ENCODE results near the gene GJA1. TPM values are rescaled to one million over a fixed set of nuclear protein-coding genes. Genes with fewer than 3 reads are reported as not detected.

Gene GJA1
- total RNA-seq, 2 experiments from 2014 or later = 0.09 TPM; not detected in 1

DNA sequence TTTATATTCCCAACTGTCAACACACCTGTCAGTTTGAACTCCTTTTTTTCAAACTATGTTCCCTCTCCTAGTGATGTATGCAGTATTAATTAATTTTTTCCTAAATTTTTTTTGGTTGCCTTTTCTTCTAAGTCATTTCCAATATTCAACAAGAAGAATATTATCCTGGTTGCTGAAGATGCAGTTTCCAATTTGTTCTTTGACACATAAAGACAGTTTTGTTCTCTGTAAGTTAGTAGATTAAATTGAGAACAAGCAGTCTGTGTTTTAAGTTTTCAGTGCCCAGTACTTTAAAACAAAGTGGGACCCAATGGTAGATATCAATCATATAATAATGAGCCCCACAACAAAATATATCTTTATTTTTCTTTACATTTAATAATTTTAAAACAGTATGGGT, 47.3 kb downstream of the GJA1 start:
- TF ChIP-seq, protein P1, sequence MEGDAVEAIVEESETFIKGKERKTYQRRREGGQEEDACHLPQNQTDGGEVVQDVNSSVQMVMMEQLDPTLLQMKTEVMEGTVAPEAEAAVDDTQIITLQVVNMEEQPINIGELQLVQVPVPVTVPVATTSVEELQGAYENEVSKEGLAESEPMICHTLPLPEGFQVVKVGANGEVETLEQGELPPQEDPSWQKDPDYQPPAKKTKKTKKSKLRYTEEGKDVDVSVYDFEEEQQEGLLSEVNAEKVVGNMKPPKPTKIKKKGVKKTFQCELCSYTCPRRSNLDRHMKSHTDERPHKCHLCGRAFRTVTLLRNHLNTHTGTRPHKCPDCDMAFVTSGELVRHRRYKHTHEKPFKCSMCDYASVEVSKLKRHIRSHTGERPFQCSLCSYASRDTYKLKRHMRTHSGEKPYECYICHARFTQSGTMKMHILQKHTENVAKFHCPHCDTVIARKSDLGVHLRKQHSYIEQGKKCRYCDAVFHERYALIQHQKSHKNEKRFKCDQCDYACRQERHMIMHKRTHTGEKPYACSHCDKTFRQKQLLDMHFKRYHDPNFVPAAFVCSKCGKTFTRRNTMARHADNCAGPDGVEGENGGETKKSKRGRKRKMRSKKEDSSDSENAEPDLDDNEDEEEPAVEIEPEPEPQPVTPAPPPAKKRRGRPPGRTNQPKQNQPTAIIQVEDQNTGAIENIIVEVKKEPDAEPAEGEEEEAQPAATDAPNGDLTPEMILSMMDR (IDR thresholded peaks at IDR 0.05) = no peak
- H3K9me3 Mint-ChIP-seq = no peaks in the 10 kb centered on the region
- DNase-seq (no peak), ATAC-seq (no peak)
- CTCF ChIA-PET = no interaction called here
- POLR2A ChIA-PET = no interaction called here
- H3K36me3 Mint-ChIP-seq (ENCODE audit: low read depth) = no peaks in the 10 kb centered on the region
- no peaks in the 10 kb centered on the region for H3K4me1 Mint-ChIP-seq (ENCODE audit: low read depth)
- intact Hi-C loops (cut with micrococcal nuclease) = no loop called here
- H3K27me3 Mint-ChIP-seq = no peaks in the 10 kb centered on the region
- H3K4me3 Mint-ChIP-seq = no peak overlapping the region
- H3K27ac Mint-ChIP-seq = no peak overlapping the region

DNA sequence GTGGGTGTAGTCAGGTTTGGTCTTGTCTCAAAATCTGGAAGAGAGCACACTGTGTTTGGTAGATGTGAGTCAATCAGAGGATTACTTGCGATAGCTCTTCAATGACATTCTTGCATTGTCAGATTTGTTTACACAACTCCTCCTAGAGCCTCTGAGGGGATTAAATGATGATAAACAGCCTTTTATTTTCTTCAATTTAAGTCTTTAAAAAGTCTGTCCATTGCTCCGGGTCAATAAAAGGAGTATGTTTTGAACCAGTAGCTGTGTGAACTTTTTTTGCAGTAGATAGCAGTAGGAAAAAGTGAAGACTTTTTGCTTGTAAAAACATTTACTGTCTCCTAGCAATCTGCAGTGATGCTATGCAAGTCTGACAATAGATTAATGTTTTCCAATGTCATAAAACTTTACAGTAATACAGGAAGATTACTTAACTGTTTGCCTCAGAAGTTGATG, 49.9 kb downstream of the GJA1 start:
- no peaks in the 10 kb centered on the region for H3K36me3 Mint-ChIP-seq (ENCODE audit: low read depth)
- POLR2A ChIA-PET = no interaction called here
- H3K9me3 Mint-ChIP-seq = no peaks in the 10 kb centered on the region
- H3K4me1 Mint-ChIP-seq (ENCODE audit: low read depth) = no peaks in the 10 kb centered on the region
- no peak for ATAC-seq
- DNase-seq = no peak
- no peak overlapping the region for H3K4me3 Mint-ChIP-seq
- CTCF ChIA-PET = no interaction called here
- no peaks in the 10 kb centered on the region for H3K27me3 Mint-ChIP-seq
- TF ChIP-seq, protein P1 (IDR thresholded peaks at IDR 0.05) = no peak
- intact Hi-C loops (cut with micrococcal nuclease) = no loop called here
- H3K27ac Mint-ChIP-seq = no peak overlapping the region

DNA sequence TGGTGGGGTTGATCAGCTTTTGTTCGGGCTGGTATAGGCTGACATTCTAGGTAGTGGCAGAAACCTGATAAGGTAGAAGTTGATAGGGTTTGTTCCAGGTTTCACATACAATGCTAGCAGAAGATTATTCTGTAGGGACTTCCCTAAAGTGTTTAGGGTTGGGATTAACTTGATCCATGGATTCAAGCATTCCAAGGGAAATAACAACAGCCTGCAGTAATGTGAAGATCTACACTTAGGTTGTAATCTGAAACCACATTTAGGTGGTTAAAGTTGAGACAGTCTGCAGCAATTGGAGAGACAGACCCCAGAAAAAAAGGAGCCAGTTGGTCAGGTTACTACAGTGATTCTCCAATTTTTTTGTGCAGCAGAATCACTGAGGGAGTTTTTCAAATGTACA, 56.1 kb downstream of the GJA1 start:
- TF ChIP-seq, protein P1 (IDR thresholded peaks at IDR 0.05) = no peak
- CTCF ChIA-PET = no interaction called here

DNA sequence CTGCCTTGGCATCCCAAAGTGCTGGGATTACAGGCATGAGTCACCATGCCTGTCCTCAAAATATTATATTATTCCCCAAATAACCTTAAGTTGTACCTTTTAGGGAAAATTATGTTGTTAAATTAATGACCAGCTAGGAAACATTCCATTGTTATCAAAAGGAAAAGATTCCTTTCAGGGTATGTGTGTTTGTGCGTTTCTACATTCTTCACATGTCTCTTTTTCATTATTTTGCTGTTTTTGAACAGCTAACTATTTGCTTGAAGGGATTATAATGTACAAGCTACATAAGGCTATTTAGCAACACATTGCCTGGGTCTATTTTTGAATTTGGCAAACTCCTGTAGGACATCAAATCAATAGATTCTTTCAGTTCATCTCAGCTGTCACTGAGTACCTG, 57.1 kb downstream of the GJA1 start:
- H3K4me1 Mint-ChIP-seq (ENCODE audit: low read depth) = no peaks in the 10 kb centered on the region
- no peaks in the 10 kb centered on the region for H3K36me3 Mint-ChIP-seq (ENCODE audit: low read depth)
- H3K27ac Mint-ChIP-seq = no peak overlapping the region
- H3K4me3 Mint-ChIP-seq = no peak overlapping the region
- CTCF ChIA-PET = no interaction called here
- ATAC-seq (no peak), DNase-seq (no peak)
- TF ChIP-seq, protein P1 (IDR thresholded peaks at IDR 0.05) = no peak
- POLR2A ChIA-PET = no interaction called here
- H3K9me3 Mint-ChIP-seq = no peaks in the 10 kb centered on the region
- intact Hi-C loops (cut with micrococcal nuclease) = no loop called here
- H3K27me3 Mint-ChIP-seq = no peaks in the 10 kb centered on the region

More for the DNA sequence above, 56.1 kb downstream of the GJA1 start:
- Mint-ChIP-seq H3K27ac (no peak overlapping the region), H3K4me1 (ENCODE audit: low read depth) (no peaks in the 10 kb centered on the region), H3K9me3 (no peaks in the 10 kb centered on the region), H3K4me3 (no peak overlapping the region), H3K27me3 (no peaks in the 10 kb centered on the region), H3K36me3 (ENCODE audit: low read depth) (no peaks in the 10 kb centered on the region)
- DNase-seq (no peak), ATAC-seq (no peak)
- POLR2A ChIA-PET = no interaction called here
- intact Hi-C loops (cut with micrococcal nuclease) = no loop called here

DNA sequence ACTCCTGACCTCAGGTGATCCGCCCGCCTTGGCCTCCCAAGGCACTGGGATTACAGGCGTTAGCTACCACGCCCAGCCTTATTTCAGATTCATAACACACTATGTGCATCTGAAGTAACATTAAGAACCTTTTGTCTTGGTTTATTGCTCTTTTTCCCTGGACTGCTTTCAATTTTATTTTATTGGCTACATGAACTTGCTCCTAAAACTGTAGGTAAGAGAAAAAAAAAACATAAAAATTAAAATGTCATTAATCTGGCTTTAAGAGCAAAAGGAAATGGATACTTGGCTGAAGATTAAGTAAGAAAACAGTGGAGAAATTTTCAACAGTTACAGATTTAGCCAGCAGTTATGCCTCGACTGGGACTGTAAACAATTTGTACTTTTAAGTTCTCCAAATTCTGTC, 62.5 kb downstream of the GJA1 start:
- Mint-ChIP-seq H3K36me3 (ENCODE audit: low read depth) (no peaks in the 10 kb centered on the region), H3K4me3 (no peak overlapping the region), H3K27ac (no peak overlapping the region), H3K9me3 (no peaks in the 10 kb centered on the region), H3K27me3 (no peaks in the 10 kb centered on the region), H3K4me1 (ENCODE audit: low read depth) (no peaks in the 10 kb centered on the region)
- intact Hi-C loops (cut with micrococcal nuclease) = no loop called here
- ChIA-PET POLR2A (no interaction called here), CTCF (interaction anchor here (0.7 kb wide), 1 partner anchor 30 kb away, joined by 3 read pairs; no protein-coding TSS in a partner anchor)
- TF ChIP-seq, protein P1 (IDR thresholded peaks at IDR 0.05) = no peak
- no peak for ATAC-seq
- DNase-seq = no peak
